ENCODE data around the gene SYT1.

Gene SYT1

GRCh38 chr12:79393842-79394241 lies 529.3 kb downstream of the SYT1 start:
- TF ChIP-seq CTCF (IDR thresholded peaks at IDR 0.05; ENCODE audit: low read depth, low read length) = no peak
- no peak overlapping the region for H3K4me3 ChIP-seq (ENCODE audit: low read depth, low read length)

- H3K4me3 ChIP-seq (ENCODE audit: low read depth, low read length) = no peak overlapping the region
- TF ChIP-seq CTCF (IDR thresholded peaks at IDR 0.05; ENCODE audit: low read depth, low read length) = no peak
Observed at GRCh38 chr12:79397609-79398008, 533.0 kb downstream of the SYT1 start.

- TF ChIP-seq CTCF (IDR thresholded peaks at IDR 0.05; ENCODE audit: low read depth, low read length) = no peak
- no peak overlapping the region for H3K4me3 ChIP-seq (ENCODE audit: low read depth, low read length)
Observed at GRCh38 chr12:79400481-79400880, 535.9 kb downstream of the SYT1 start.

- H3K4me3 ChIP-seq (ENCODE audit: low read depth, low read length) = no peak overlapping the region
- TF ChIP-seq CTCF (IDR thresholded peaks at IDR 0.05; ENCODE audit: low read depth, low read length) = no peak
Observed at GRCh38 chr12:79402606-79403005, 538.0 kb downstream of the SYT1 start.

GRCh38 chr12:79406993-79407392 lies 542.4 kb downstream of the SYT1 start:
- no peak for TF ChIP-seq CTCF (IDR thresholded peaks at IDR 0.05; ENCODE audit: low read depth, low read length)

GRCh38 chr12:79407671-79408622 lies 543.4 kb downstream of the SYT1 start:
- H3K4me3 ChIP-seq (ENCODE audit: low read depth, low read length) = no peak overlapping the region
- TF ChIP-seq CTCF (IDR thresholded peaks at IDR 0.05; ENCODE audit: low read depth, low read length) = peak; percentile 61

More at GRCh38 chr12:79406993-79407392, 542.4 kb downstream of the SYT1 start:
- no peak overlapping the region for H3K4me3 ChIP-seq (ENCODE audit: low read depth, low read length)

- H3K4me3 ChIP-seq (ENCODE audit: low read depth, low read length) = no peak overlapping the region
- no peak for TF ChIP-seq CTCF (IDR thresholded peaks at IDR 0.05; ENCODE audit: low read depth, low read length)
Observed at GRCh38 chr12:79408689-79409088, 544.1 kb downstream of the SYT1 start.

Measured in WI38 (cell line).